ENCODE measurements around the gene RAET1E.

DNA sequence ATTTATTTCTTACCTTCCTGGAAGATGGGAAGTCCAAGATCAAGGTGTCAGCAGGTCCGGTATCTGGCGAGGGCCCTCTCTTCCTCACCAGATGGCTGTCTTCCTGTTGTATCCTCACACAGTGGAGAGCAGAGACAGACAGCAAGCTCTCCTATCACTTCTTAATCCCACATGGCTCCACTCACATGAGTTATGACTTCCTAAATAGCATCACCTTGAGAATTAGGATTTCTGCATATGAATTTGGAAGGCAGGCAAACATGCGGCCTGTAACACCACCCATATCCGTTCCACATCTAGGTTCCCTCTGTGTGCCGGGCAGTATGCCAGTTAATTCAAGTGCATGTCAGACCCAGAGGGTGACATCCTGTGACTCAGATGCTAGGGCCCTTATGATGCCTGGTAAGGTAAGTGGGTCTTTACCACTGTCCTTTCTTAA, 2.1 kb downstream of the RAET1E start:
- TF ChIP-seq, protein P1, sequence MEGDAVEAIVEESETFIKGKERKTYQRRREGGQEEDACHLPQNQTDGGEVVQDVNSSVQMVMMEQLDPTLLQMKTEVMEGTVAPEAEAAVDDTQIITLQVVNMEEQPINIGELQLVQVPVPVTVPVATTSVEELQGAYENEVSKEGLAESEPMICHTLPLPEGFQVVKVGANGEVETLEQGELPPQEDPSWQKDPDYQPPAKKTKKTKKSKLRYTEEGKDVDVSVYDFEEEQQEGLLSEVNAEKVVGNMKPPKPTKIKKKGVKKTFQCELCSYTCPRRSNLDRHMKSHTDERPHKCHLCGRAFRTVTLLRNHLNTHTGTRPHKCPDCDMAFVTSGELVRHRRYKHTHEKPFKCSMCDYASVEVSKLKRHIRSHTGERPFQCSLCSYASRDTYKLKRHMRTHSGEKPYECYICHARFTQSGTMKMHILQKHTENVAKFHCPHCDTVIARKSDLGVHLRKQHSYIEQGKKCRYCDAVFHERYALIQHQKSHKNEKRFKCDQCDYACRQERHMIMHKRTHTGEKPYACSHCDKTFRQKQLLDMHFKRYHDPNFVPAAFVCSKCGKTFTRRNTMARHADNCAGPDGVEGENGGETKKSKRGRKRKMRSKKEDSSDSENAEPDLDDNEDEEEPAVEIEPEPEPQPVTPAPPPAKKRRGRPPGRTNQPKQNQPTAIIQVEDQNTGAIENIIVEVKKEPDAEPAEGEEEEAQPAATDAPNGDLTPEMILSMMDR (conservative IDR thresholded peaks at IDR 0.05) = no peak
- TF ChIP-seq ZFX (IDR thresholded peaks at IDR 0.05) = no peak
